ENCODE results near the gene RPL29.
A peak's percentile ranks its signal among the peaks of the same experiment; 100 is the strongest.

Gene RPL29

DNA sequence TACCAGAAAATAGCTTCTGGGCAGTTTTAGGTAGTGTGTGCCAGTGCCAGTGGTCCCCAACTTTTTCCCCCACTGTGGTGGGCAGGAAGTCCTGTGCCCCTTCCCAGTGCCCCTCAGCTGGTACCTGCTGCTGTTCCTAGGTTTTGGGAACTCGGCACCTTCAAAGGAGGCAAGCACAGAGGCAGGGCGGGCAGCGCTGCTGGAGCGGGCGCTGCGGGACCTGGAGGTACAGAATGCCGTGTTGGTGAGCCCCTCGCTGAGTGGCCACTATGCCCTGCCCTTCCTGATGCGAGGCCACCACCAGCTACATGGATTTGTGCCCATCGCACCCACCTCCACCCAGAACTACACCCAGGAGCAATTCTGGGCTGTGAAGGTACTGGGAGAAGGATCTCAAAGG lies 15.4 kb downstream of the RPL29 start:
- no peak for DNase-seq

DNA sequence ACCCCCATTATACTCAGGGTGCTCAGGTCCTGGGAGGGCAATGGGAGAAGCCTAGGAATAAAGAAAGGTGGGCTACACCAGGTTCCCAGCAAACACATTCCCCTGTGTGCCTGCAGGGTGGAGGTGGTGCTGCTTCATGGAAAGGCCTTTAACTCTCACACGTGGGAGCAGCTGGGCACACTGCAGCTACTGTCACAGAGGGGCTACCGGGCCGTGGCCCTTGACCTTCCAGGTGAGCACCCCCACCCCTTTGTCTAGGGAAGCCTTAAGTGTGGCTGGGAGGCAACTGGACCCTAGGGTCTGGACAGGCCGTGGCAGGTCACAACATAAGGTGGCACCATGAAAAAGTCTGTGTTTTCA lies 17.6 kb downstream of the RPL29 start:
- no peak for DNase-seq

DNA sequence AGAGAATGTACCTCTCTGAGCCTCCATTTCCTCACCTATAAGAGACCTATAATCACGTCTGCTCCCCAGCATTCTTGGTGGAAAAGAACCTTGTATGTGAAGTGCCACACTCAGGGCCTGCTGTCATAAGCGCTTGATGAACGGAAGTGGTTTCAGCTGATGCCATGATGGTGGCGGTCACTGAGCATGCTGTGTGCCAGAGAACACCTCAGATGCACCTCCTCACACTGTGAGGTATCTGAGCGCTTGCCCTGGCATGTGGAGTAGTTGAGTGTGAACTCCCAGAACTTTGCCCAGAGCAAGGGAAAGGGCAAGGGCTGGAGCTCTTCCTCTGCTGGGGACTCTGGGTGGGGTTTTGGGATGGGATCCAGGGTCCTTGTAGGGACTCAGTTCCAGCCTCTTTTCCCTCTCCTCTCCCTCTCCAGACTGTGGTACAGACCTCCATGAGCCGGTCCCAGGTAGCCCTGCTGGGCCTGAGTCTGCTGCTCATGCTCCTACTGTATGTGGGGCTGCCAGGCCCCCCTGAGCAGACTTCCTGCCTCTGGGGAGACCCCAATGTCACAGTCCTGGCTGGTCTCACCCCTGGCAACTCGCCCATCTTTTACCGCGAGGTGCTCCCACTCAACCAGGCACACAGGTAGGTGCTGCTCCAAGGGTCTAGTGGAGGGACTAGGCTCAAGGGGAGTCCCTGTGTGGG lies 18.1 kb downstream of the RPL29 start:
- DNase-seq: no peak

DNA sequence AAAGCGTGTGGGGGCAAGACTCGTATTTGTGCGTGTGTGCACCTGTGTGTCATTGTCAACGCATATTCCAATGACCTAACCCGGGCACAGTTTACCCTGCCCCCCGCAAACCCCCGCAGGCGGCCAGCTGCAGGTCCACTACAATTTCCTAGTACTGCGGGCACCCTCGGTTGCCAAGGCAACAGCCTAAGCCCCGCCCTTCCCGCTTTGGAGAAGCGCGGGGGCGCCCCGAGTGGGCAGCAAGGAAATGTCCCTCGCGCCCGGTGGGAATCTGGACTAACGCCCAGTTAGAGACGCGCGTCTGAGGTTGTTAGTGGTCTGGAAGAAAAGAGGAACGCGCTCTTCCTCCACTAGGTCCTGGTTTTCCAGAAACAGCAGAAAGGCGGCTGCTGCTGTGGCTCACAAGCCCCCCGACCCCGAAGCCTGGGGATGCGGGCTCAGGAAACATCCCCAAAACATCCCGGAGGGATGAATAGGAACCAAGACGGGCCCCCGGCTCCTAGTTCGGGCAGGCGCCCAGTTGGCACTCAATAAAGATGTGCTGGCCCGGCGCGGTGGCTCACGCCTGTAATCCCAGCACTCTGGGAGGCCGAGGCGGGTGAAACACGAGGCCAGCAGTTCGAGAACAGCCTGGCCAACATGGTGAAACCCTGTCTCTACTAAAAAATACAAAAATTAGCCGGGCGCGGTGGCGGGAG lies 19.7 kb downstream of the RPL29 start:
- peak; percentile 58 to 74 for DNase-seq

DNA sequence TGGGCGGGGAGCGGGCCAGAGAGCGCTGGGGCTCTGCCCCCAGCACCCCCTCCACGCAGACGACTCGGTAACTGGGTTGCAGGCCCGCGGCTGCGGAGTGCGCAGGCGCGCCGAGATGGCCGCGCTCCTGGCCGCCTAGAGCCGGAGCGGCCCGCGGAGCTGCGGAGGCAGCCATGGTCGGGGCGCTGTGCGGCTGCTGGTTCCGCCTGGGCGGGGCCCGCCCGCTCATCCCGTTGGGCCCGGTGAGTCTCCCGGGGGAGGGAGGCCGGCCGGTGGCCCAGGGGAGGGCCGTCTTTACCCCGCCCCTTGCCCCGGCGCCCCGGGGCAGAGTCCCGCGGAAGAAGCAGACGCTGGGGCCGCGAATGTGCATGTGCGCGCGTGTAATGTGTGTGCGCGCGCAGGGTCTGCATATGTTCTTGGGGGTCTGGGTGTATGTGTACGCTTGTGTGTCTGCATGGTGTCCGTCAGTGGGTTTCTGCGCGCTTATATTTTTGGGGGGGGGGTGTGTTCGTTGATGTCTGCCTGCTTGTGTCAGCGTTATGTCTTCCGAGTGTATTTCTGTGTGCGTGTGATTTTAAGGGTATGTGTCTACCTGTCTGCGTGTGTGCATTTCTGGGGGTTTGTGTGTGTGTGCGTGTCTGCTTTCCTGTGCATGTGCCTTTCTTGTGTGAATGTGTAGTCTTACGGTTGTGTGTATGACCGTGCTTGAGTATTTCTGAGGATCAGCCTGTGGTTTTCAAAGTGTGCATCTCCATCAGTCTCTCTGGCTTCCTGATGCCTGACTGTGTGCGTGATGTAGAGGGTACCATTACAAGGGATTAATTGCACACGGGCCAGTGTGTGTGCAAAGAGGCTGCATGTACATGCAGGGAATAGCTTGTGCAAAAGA lies 20.5 kb downstream of the RPL29 start, which contains the start of gene ABHD14A:
Gene ABHD14A (plus strand): TSS at position 102 of the 889 bp plus-strand sequence. CDS start 72 bp downstream, at position 174.
- DNase-seq: peak; percentile 35 to 72

DNA sequence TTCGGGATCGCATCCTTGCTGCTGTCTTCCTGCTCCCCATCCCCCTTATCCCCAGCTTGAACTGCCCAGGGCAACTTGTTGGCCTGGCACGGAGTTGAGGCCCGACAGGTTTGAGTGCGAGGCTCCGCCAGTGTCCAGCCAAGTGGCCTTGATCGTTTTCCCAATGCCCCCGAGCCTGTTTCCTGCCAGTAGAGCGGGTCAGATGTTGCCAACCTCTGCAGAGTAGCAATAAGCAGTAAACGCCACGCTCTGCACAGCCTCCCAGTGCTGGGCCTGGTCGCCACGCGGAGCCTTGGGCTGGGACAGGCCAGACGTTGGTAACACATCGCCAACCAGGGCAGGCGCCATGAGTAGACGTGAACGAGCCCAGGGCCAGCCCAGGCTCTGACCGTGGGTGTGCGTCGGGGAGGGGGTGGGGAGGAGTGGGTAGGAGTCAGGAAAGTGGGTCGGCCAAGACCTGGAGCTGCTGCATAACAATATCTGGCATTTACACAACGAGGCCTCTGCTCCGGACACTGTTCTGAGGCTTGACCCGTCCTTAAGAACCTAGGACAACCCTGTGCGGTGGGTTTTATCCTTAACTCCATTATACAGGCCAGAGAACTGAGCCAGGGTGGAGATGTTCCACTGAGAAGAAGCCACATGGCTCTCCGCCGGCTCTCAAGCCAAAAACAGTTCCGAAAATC lies 21.3 kb downstream of the RPL29 start:
- no peak for DNase-seq

DNA sequence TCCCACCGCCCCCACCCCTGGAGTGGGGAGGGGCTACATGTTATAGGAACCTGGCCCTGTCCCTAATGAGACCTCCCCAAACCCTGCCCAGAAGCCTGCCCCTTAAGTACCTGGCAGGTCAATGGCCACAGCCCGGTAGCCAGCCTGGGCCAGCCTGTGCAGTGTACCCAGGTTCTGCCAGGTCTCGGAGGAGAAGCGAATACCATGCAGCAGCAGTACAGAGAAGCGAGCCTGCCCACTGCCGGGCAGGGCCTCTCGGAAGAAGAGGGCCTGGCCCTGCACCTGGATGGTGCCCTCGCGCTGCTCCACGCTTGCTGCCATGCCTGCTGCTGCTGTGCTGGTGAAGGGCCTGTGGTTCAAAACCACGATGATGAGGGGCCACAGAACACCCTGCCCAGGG lies 24.3 kb downstream of the RPL29 start:
- no peak for DNase-seq

DNA sequence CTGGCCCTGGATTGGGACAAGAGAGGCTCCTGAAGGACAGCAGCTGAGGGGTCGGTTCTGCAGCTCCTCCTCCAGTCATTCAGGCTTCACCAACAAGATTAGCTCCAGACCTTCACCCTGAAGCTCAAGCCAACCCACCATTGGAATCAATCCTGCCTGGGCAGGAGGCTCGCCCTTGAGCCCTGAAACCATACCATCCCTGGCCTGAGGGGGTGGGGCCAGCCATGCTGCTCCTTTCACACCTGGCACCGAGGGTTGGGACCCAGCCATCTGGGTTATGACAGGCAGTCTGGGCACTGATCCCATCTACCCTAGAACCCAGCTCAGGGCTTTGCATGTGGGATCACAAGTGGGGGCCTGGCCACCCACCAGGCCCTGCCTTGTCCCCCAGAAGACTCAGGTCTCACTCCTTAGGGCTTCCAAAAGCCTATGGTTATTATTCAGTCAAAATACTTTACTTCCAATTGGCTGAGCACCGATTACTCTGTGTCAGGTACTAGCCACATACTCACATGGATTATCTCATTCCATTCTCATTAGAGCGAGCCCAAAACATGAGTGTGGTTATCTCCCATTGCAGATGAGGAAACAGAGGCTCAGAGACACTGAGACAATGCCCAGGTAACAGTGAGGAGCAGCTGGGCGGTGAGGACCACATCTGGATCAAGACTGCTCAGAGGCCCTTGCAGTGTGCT lies 24.9 kb downstream of the RPL29 start:
- peak; percentile 23 to 61 for DNase-seq

DNA sequence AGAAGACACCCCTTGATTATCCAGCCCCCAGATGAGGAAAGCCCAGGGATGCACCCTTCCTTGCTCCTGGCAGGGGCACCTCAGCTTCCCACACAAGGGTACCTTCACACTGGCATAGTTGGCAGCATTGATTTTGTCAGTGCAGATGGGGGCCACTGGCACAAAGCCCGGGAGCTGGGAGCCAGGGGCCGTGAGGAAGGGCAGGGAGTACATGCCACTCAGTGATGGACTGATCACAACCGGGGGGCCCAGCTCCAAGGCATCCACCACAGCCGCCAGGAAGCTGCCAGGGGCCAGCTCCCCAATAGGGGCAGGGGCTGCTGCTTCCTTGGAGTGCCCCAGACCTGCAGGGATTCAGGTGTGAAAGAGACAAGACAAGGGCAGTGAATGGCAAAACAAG lies 25.9 kb downstream of the RPL29 start:
- DNase-seq: no peak

DNA sequence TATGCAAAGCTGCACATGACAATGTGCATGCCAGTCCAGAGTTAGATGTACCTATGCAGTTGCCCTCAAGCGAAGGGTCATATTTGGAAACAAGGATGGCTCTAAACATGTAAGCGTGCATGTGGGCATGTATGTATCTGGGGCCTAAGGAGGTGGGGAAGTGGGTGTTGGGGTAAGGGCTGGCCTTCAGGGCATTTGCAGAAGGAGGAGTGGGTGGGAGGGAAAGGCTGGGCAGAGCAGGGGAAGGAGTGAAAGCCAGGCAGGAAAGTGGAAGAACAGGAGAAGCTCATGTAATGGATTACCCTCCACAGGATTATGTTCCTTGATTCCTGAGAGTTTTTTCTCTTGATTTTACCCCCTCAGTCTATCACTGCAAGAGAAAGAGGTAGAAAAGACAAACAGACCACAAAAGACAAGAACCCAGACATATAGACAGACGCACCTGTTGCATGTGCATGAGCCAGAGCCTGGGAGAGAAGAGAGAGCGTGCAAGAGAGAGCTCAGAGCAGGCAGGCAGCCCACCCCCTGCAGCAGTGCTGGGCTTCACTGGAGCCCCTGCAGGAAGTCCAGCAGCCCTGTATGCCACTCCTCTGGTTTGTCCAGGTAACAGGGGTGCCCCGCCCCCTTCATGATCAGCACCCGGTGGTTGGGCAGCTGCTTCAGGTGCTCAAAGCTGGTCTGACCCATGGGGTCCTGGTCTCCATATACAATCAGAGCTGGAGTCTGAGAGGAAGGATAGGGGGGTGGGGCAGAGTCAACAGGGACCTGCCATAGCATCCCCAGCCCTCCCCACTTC lies 26.6 kb downstream of the RPL29 start:
- peak in 1 of 2 experiments; percentile 54 for DNase-seq

DNA sequence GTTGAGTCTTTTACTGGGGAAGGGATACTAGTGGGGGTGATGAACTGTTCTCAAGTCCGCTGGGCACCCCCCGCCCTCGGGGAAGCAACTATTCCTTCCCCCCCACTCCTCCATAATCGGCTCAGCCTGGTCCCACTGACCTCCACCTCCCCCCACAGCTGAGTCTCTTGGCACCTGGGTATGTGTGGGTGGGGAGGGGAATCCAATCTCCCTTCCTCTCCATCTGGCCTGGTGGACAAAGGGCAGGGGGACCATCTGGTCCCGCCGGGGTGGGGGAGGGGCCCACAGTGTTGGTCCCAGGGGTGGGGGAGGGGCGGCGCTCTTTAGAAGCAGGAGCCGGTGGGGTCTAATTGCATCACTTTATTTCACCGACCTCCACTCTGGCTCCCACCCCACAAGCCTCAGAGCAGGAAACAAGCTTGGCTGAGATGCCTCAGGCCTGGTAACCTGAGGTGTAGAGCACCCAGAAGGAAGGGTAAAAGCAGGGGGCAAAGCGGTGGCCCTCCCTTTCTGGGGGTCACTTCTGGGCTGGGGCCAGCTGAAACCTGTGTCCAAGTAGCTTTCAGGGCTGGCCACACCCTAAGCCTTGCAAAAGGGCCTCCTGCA lies 27.4 kb downstream of the RPL29 start:
- peak; percentile 87 to 95 for DNase-seq

DNA sequence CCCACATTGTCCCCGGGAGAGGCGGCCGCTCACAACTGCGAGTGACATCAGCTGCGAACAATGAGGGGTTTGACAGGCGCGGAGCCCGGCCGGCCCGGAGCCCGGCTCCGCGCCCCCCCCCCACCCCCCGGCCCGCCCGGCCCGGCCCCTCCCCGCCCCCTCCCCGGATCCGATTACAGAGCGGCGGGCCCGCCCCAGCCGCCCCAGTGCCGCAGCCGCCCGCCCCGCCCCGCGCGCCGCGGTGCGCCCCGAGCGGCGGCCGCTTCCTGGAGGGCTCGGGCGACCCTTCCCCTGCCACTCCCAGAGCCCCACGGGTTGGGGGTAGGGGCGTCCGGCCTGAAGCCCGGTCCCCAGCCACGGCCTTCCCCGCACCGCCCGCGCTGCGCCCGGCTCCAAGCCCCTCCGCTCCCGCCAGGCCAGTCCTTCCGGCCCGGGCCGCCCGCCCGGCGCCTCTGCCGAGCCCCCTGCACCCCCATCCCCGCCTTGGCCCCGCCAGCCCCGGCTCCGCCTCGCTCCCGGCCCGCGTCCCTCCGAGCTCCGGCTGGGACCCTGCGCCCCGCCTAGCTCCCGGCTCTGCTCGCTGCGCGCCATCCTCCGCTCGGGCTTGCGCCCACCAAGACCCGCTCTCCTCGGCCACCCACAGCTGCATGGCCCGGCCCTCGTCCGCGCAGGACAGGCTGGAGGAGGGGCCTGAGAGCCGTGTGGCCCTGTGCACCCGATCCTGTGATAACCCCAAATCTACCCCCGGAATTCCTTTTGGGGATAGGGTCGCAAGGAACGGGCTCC lies 28.1 kb downstream of the RPL29 start, which contains the start of gene PCBP4:
Gene PCBP4 (minus strand): TSS at position 71 of the 786 bp plus-strand sequence. CDS start 6,214 bp downstream, outside the sequence.
- peak in 1 of 2 experiments; percentile 54 for DNase-seq

DNA sequence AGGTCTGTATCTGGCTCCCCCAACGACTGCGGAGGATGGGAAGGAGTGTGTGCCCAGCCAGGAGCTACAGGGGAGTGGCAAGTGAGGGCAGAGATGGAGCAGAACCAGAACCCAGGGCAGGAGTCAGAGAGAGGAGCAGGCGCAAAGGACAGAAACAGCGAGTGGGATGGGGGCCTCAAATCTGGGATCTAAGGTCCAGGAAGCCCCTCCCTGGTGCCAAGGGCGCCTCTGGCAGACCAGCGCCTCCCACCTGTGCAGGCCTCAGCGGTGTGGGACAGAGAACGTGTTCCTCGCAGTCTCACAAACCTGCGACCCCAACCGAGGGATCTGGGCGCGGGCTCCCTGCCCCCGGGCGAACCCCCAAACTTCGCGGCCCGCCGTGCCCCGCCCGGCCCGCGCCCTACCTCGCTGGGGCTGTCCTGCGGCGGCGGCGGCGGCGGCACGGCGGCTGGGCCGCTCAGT lies 28.7 kb downstream of the RPL29 start:
- DNase-seq: peak in 1 of 2 experiments; percentile 46

DNA sequence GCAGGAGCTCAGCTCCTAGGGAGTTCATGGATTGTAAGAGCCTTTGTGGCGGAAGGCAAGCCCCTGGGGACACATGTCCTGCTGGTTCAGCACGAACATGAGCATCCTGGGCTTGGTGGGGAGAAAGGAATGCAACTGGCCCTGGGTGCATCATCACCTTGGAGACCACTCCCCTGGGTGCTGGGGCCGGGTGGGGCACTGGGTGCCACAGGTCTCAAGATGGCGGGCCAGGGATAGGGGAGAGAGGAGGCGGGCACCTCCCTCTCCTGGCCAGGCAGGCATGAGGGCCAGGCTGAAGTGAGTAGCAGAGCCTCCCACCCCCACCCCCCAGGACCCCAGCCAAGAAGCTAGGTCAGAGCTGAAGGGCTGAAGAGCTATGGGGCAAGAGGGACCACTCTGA lies 29.2 kb downstream of the RPL29 start:
- DNase-seq: peak; percentile 33 to 45

DNA sequence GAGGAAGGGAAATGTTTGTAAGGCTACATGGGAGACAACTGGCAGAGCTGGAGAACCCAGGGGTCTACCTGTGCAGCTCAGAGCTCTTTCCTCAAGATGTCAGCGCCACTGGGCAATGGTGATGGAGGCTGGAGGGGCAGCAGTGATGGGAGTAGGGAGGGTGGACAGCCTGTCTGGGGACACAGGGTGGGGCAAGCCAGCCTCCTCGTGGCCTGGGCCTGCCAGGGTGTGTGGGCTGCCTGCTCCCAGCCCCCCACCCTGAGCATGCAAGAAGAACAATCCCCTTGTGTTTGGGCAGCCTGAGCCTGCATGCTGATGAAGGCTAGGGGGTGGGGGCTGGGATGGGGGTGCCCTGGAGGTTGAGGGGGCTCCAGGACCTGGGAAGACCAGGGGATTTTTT lies 29.7 kb downstream of the RPL29 start:
- DNase-seq: peak in 1 of 2 experiments; percentile 28

DNA sequence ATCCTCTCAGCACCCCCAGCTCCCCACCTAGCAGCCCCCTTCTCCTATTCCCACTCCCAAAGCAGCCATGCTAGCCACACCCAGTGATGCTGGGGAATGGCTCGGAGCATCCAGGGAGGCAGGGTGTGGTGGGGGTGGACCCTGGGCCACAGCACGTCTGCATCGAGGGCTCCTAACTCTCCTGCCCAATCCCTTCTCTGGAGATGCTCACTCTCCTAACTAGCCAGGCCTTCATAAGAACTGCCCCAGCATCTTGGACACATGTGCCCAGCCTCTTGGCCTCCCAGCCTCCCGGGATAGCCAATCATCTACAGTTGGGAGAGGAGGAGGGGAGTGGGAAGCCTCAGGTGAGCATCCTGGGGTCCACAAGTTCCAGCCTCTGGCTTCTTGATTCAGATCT lies 31.2 kb downstream of the RPL29 start:
- DNase-seq: peak in 1 of 2 experiments; percentile 81

DNA sequence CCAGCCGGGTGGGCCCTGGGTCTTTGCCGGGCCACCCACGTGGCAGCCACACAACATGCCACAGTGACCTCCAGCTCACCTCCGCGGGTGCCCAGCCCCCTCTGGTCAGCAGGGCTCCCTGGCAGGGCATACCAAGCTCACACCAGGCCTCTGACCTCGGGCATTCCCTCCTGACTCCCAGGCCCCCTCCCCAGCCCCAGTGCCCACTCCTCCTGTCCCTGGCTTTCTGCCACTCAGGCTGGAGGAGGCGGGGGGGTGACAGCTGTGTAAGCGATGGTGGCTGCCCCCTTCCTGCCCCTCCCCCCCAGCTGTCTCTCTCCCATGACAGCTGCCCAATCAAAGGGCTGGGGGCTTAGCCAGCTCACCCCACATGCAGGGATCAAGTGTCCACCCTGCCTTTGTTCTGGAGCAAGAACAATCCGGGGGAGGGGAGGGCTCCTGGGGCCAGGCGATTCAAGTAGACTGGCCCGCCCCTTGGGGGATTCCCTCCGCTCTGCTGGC lies 31.7 kb downstream of the RPL29 start:
- DNase-seq: peak; percentile 97 to 98

DNA sequence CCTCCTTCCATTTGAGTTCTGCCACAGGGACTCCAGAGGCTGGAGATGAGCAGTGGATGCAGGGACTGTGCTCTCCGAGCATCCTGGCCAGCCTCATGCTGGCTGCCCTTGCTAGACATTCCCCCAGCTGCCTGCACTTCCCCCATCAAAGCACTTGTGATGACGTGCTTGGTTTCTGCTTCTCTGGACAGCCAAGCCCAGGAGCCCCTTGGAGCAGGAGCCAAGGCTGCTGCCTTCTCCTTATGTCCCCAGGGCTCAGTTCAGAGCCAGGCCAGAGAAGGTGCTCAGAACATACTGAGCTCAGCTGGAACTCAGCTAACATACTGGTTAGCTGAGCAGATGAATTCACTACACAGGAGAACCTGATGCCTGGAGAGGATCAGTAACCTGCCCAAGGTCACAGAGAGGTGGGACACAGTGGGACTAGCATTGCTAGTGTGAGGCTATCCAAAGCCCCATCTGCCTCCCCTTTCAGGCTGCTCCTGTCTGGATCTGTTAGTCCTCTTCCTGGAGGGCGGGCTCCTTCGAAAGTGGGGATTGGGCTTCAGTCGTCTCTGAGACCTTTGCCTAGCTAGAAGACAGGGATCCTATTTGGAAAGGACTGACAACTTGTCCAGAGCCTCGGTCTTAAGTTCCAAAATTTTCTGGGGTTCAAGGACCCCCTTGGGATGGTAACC lies 32.7 kb downstream of the RPL29 start:
- peak; percentile 52 to 74 for DNase-seq
